Myocyte (in vitro differentiated cells): ENCODE results near the gene PTGIS. TPM values are rescaled to one million over a fixed set of nuclear protein-coding genes. Genes with fewer than 3 reads are reported as not detected.

ENCODE experiments used
- DNase-seq: peaks from one replicate; pipeline ENCODE4 v3.0.0-alpha.2; 2012; ENCODE audit warnings: low read depth
- total RNA-seq: library from RNA; depleted of rRNA; stranded (reverse); fragments of >200 nt; gene quantifications from 2 replicates; pipeline ENCODE4 v1.2.3, GENCODE V29; 2014

The PTGIS gene
- total RNA-seq, 1 donor from 2014 or later: 1.2 TPM

- DNase-seq: no peak
Measured at GRCh38 chr20:49532285-49532946, 35.5 kb downstream of the PTGIS start.

GRCh38 chr20:49529470-49529869, 38.5 kb downstream of the PTGIS start:
- DNase-seq: no peak

GRCh38 chr20:49526568-49526967, 41.4 kb downstream of the PTGIS start:
- DNase-seq: no peak

GRCh38 chr20:49526056-49526455, 41.9 kb downstream of the PTGIS start:
- DNase-seq: peak; percentile 61

GRCh38 chr20:49523767-49524360, 44.1 kb downstream of the PTGIS start:
- no peak for DNase-seq

GRCh38 chr20:49521356-49521755, 46.6 kb downstream of the PTGIS start:
- peak; percentile 18 for DNase-seq

- no peak for DNase-seq
Measured at GRCh38 chr20:49519777-49520359, 48.1 kb downstream of the PTGIS start.

GRCh38 chr20:49519212-49519712, 48.7 kb downstream of the PTGIS start:
- no peak for DNase-seq

GRCh38 chr20:49518576-49518975, 49.4 kb downstream of the PTGIS start:
- peak; percentile 4 for DNase-seq

- no peak for DNase-seq
Measured at GRCh38 chr20:49517805-49518100, 50.2 kb downstream of the PTGIS start.

- peak; percentile 40 for DNase-seq
Measured at GRCh38 chr20:49516916-49517804, 50.8 kb downstream of the PTGIS start.

GRCh38 chr20:49515586-49515985, 52.4 kb downstream of the PTGIS start:
- DNase-seq: no peak

GRCh38 chr20:49513517-49513916, 54.4 kb downstream of the PTGIS start:
- DNase-seq: no peak

- DNase-seq: no peak
Measured at GRCh38 chr20:49513009-49513408, 54.9 kb downstream of the PTGIS start.

- DNase-seq: no peak
Measured at GRCh38 chr20:49511788-49512525, 56.0 kb downstream of the PTGIS start.

- peak; percentile 90 for DNase-seq
Measured at GRCh38 chr20:49510562-49511122, 57.3 kb downstream of the PTGIS start.

- DNase-seq: peak; percentile 77
Measured at GRCh38 chr20:49508435-49509199, 59.3 kb downstream of the PTGIS start.

- no peak for DNase-seq
Measured at GRCh38 chr20:49507741-49508434, 60.0 kb downstream of the PTGIS start.

GRCh38 chr20:49505518-49505917, 62.4 kb downstream of the PTGIS start:
- peak; percentile 42 for DNase-seq
